Stimulated activated CD4-positive, alpha-beta T cell treated with anti-CD3 and anti-CD28 coated beads, Interleukin-1b, Interleukin-23, amount 100 ng/mL, for 48 hours (primary cell): ENCODE results near the gene CEMIP.

ENCODE experiments used
- DNase-seq: peaks from one replicate; pipeline ENCODE4 v3.0.0-alpha.2; 2020

CEMIP gene

GRCh38 chr15:80893777-80894176, 114.6 kb downstream of the CEMIP start:
- DNase-seq = no peak

- no peak for DNase-seq
These were observed 115.9 kb downstream of the CEMIP start for GRCh38 chr15:80895091-80895490.

- no peak for DNase-seq
These were observed 116.8 kb downstream of the CEMIP start for GRCh38 chr15:80895965-80896364.

- DNase-seq = no peak
These were observed 118.9 kb downstream of the CEMIP start for GRCh38 chr15:80898040-80898439.

DNA sequence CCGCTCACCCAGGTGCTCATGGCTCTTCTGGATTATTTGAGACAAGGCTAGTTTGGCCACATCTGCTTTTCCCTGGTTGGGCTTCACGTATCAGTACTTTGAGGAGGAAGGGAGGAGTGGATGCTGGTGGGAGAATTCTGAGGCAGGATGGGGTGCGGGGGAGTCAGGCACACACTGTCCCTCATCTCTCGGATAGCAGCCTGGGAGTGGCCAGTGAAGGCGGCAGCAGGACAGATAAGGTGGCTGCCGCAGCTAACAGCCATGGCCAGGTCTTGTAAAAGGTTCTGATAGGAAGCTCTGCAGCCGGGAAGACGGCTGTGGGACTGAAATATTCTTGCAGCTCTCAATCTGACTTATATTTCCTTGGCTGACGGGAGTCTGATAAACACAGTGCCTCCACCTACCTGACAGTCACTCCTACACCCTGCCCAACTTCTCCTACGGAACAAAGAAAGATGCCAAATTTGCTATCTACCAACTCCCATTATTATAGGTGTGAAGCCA, 123.2 kb downstream of the CEMIP start:
- DNase-seq = no peak

DNA sequence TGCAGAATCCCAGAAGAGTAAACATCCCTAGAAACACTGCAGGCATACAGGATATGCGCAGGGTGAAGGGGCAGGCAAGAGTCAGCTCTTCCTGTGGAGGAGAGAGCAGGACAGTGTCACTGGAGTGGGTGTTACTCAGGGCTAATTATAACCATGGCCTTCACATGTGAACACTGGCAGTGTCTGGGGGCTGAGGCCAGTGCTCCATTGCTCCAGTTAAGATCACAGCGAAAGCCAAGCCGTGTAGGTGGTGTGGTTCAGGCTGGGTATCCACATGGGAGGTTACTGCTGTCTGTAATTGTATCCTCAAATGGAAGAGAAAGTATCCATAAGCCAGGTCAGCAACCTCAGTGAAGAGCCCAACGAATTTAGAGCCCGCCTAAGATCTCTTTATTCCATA, 125.8 kb downstream of the CEMIP start:
- DNase-seq = no peak

- no peak for DNase-seq
These were observed 127.1 kb downstream of the CEMIP start for GRCh38 chr15:80906159-80906766.

GRCh38 chr15:80911821-80912220, 132.7 kb downstream of the CEMIP start:
- no peak for DNase-seq

- no peak for DNase-seq
These were observed 133.5 kb downstream of the CEMIP start for GRCh38 chr15:80912673-80913072.

DNA sequence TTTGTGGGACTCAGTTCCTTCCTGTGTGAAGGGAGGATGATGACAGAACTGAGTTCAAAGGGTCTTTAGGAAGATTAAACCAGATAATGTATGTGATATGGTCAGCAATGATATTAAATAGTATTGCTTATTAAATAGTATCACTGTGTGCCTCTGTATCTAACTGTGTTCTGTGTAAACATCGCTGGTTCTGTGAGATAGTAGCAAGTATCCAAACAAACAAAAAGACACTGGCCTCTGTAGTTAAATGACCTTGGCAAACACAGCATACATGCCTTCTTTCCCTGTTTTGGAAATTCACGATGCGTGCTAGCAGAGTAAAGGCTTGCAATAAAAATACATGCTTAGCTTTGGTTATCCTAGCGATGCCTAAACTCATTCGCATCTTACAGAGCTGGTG, 134.4 kb downstream of the CEMIP start:
- no peak for DNase-seq

GRCh38 chr15:80915472-80915871, 136.3 kb downstream of the CEMIP start:
- DNase-seq = no peak

DNA sequence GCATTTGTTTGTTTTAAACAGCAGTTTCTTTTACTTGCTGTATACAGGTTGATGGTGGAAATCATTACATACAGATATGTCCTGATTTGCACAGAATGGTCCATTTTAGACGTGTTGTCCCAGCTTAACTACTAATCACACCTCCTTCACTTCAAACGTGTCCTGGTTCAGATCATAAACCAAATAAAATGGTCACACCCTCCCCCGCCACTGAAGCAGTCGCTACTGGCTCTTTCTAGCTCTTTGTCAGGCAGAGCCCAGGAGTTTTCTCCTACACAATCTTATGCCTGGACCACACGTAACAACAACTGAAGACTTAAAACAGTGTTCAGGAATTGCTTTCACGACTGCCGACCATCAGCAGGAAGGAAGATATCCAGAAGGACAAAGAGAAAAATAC, 136.9 kb downstream of the CEMIP start:
- DNase-seq = no peak

DNA sequence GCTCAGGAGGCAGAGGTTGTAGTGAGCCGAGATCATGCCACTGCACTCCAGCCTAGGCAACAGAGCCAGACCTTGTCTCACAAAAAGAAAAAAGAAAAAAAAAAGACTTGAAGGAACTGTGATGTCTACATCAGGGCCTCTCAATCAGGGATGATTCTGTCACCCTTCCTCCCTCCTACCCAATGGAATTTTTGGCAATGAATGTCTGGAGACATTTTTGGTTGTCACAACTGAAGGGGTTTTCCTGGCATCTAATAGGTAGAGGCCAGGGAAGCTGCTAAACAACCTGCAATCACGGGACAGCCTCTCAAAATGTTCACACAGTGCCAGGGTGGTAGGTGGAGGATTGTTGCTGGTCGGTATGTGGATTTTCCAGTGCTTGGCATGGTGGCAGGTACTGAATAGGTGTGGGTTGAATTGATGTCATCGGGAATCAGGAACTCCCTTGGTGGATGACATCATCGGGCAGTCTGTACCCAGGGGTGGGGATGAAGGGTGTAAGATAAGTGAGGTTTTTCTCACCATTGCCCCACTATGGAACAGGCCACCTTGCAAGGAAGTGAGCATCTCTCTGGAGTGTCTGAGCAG, 139.1 kb downstream of the CEMIP start:
- DNase-seq = no peak

DNA sequence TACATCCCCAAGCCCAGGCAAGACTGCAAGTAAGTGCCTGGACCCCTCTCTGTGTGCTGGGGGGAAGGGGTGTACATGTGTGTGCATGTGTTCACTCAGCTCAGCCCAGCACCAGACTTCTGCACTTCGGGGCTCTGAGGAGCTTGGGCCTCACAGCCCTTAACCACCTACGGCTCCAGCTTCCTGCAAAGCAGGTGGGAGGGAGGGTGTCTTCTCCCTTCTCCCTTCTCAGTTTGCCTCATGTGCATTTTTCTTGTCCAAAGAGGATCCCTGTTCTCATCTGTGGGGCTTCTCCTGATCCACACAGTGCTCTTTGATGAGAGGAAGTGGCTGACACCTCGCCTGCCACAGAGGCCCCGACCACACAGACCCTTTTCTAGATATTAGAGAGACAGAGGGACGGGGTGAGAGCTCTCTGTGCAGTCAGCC, 141.1 kb downstream of the CEMIP start:
- peak; percentile 19 for DNase-seq

GRCh38 chr15:80921736-80922410, 142.7 kb downstream of the CEMIP start:
- DNase-seq = no peak

GRCh38 chr15:80923668-80924067, 144.5 kb downstream of the CEMIP start:
- DNase-seq = no peak

- no peak for DNase-seq
These were observed 145.1 kb downstream of the CEMIP start for GRCh38 chr15:80924278-80924677.

DNA sequence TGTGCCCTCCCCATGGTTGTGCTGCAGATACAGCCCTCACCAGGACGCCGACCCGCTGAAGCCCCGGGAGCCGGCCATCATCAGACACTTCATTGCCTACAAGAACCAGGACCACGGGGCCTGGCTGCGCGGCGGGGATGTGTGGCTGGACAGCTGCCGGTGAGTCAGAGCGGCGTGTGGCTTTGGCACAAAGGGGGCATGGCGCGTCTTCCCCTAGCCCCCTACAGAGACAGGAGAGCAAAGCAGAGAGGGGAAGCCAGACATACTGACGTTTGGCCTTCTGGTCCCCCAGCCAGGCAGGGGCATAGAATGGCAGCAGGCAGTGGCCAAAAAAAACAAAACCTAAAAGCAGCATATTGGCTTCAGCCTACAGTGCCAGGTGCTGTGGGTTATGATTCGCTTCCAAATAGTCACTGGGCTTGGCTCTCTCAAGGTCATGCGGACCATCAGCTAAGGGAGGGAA, 146.5 kb downstream of the CEMIP start:
- DNase-seq = no peak

GRCh38 chr15:80926126-80926525, 147.0 kb downstream of the CEMIP start:
- no peak for DNase-seq

DNA sequence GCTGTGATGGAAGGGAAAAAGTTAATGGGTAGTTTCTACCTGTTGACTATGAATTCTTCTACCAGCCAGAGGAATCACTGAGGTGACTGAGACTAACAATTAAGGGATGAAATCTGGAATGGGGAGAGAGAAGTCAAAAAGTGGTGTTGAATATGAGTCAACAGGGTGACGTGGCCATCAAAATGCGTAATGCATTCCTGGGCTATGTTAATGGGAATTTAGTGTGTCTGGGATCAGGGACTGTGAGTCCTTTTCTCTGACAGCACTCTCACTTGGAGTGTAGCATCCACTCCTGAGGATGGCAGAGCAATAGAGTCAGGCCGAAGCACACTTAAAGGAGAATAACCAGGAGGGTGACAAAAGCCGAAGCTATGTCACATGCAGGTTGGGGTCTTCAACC, 150.1 kb downstream of the CEMIP start:
- no peak for DNase-seq

GRCh38 chr15:80929689-80930088, 150.5 kb downstream of the CEMIP start:
- no peak for DNase-seq

- no peak for DNase-seq
These were observed 152.0 kb downstream of the CEMIP start for GRCh38 chr15:80931191-80931590.

GRCh38 chr15:80931721-80932512, 152.7 kb downstream of the CEMIP start:
- no peak for DNase-seq

GRCh38 chr15:80932513-80932815, 153.3 kb downstream of the CEMIP start:
- DNase-seq = no peak
